ENCODE results near the gene SKAP1. TPM values are rescaled to one million over a fixed set of nuclear protein-coding genes. Genes with fewer than 3 reads are reported as not detected.
A peak's percentile ranks its signal among the peaks of the same experiment; 100 is the strongest.

SKAP1 gene
- total and polyA plus RNA-seq, 2 donors (not counting 1 experiment from before 2014, with no cell fraction given): not detected

- Histone ChIP-seq H3K4me2 (ENCODE audit: extremely low read depth, insufficient read depth, low read length) (no peak overlapping the region), H3K36me3 (ENCODE audit: control insufficient read depth, insufficient read depth, low read length) (no peaks in the 10 kb centered on the region), H4K20me1 (ENCODE audit: control insufficient read depth, extremely low read depth, insufficient read depth, low read length) (no peaks in the 10 kb centered on the region), H3K27me3 (ENCODE audit: control insufficient read depth, insufficient read depth, low read length) (peaks cover 7% of the 10 kb centered on the region), H3K9me3 (ENCODE audit: control insufficient read depth, insufficient read depth, low read depth, low read length) (no peaks in the 10 kb centered on the region), H2AFZ (ENCODE audit: low read length) (no peak overlapping the region), H3K79me2 (ENCODE audit: control insufficient read depth, insufficient read depth, low read length) (no peaks in the 10 kb centered on the region), H3K4me1 (ENCODE audit: control insufficient read depth, extremely low read depth, insufficient read depth, low read length) (no peaks in the 10 kb centered on the region), H3K4me3 (replicated peaks in 1 of 4; ENCODE audit: control extremely low read depth in 1 of 4, insufficient read depth in 1 of 4, low read depth in 3 of 4, low read length in 4 of 4) (no peak overlapping the region), H3K9ac (ENCODE audit: insufficient read depth, low read length) (no peak overlapping the region), H3K27ac (ENCODE audit: insufficient read depth, low read length) (no peak overlapping the region)
- TF ChIP-seq CTCF (conservative IDR thresholded peaks at IDR 0.05 in 1 of 2, IDR thresholded peaks at IDR 0.05 in 1 of 2; ENCODE audit: low read depth in 1 of 2, low read length in 2 of 2) (no peak), EZH2 (IDR thresholded peaks at IDR 0.05; ENCODE audit: low read length, missing control alignments) (no peak)
- no peak for DNase-seq (ENCODE audit: low read depth in 2 of 2)
Observed at GRCh38 chr17:48129981-48130380, 300.0 kb downstream of the SKAP1 start.

- TF ChIP-seq EZH2 (IDR thresholded peaks at IDR 0.05; ENCODE audit: low read length, missing control alignments) (no peak), CTCF (conservative IDR thresholded peaks at IDR 0.05 in 1 of 2, IDR thresholded peaks at IDR 0.05 in 1 of 2; ENCODE audit: low read depth in 1 of 2, low read length in 2 of 2) (no peak)
- Histone ChIP-seq H3K9ac (ENCODE audit: insufficient read depth, low read length) (no peak overlapping the region), H3K9me3 (ENCODE audit: control insufficient read depth, insufficient read depth, low read depth, low read length) (no peaks in the 10 kb centered on the region), H3K4me3 (replicated peaks in 1 of 4; ENCODE audit: control extremely low read depth in 1 of 4, insufficient read depth in 1 of 4, low read depth in 3 of 4, low read length in 4 of 4) (no peak overlapping the region), H3K4me1 (ENCODE audit: control insufficient read depth, extremely low read depth, insufficient read depth, low read length) (no peaks in the 10 kb centered on the region), H2AFZ (ENCODE audit: low read length) (no peak overlapping the region), H3K79me2 (ENCODE audit: control insufficient read depth, insufficient read depth, low read length) (no peaks in the 10 kb centered on the region), H3K4me2 (ENCODE audit: extremely low read depth, insufficient read depth, low read length) (no peak overlapping the region), H3K27ac (ENCODE audit: insufficient read depth, low read length) (no peak overlapping the region), H3K27me3 (ENCODE audit: control insufficient read depth, insufficient read depth, low read length) (peaks cover 6% of the 10 kb centered on the region), H4K20me1 (ENCODE audit: control insufficient read depth, extremely low read depth, insufficient read depth, low read length) (no peaks in the 10 kb centered on the region), H3K36me3 (ENCODE audit: control insufficient read depth, insufficient read depth, low read length) (no peaks in the 10 kb centered on the region)
- DNase-seq (ENCODE audit: low read depth in 2 of 2): no peak
Observed at GRCh38 chr17:48128400-48128799, 301.6 kb downstream of the SKAP1 start.

- Histone ChIP-seq H4K20me1 (ENCODE audit: control insufficient read depth, extremely low read depth, insufficient read depth, low read length) (no peaks in the 10 kb centered on the region), H3K4me2 (ENCODE audit: extremely low read depth, insufficient read depth, low read length) (no peak overlapping the region), H3K36me3 (ENCODE audit: control insufficient read depth, insufficient read depth, low read length) (peaks cover 1% of the 10 kb centered on the region), H3K79me2 (ENCODE audit: control insufficient read depth, insufficient read depth, low read length) (no peaks in the 10 kb centered on the region), H3K9me3 (ENCODE audit: control insufficient read depth, insufficient read depth, low read depth, low read length) (no peaks in the 10 kb centered on the region), H3K4me3 (replicated peaks in 1 of 4; ENCODE audit: control extremely low read depth in 1 of 4, insufficient read depth in 1 of 4, low read depth in 3 of 4, low read length in 4 of 4) (no peak overlapping the region), H3K4me1 (ENCODE audit: control insufficient read depth, extremely low read depth, insufficient read depth, low read length) (no peaks in the 10 kb centered on the region), H3K27ac (ENCODE audit: insufficient read depth, low read length) (no peak overlapping the region), H3K9ac (ENCODE audit: insufficient read depth, low read length) (no peak overlapping the region), H2AFZ (ENCODE audit: low read length) (no peak overlapping the region), H3K27me3 (ENCODE audit: control insufficient read depth, insufficient read depth, low read length) (peaks cover 4% of the 10 kb centered on the region)
- TF ChIP-seq CTCF (conservative IDR thresholded peaks at IDR 0.05 in 1 of 2, IDR thresholded peaks at IDR 0.05 in 1 of 2; ENCODE audit: low read depth in 1 of 2, low read length in 2 of 2): no peak
- TF ChIP-seq EZH2 (IDR thresholded peaks at IDR 0.05; ENCODE audit: low read length, missing control alignments): no peak
- peak in 1 of 2 donors; percentile 52 for DNase-seq (ENCODE audit: low read depth in 2 of 2)
Observed at GRCh38 chr17:48127371-48128051, 302.5 kb downstream of the SKAP1 start.
